NCI-H2196 (cell line): ENCODE measurements around the gene UBE2Z.
"Not testable (repeated sequence)": the region's sequence is repeated elsewhere in the genome, so short reads cannot be mapped to it uniquely, and the experiment has no call there.

Experiments used
- DNase-seq: peaks from one replicate; lab custom pipeline; 2025; ENCODE audit not compliant: unreplicated experiment; lab: John Stamatoyannopoulos, UW

Gene UBE2Z

GRCh38 chr17:48903401-48903800 lies 4.8 kb upstream of the UBE2Z start:
- DNase-seq: no peak

- no peak for DNase-seq
Observed at GRCh38 chr17:48904428-48904827, 3.8 kb upstream of the UBE2Z start.

DNA sequence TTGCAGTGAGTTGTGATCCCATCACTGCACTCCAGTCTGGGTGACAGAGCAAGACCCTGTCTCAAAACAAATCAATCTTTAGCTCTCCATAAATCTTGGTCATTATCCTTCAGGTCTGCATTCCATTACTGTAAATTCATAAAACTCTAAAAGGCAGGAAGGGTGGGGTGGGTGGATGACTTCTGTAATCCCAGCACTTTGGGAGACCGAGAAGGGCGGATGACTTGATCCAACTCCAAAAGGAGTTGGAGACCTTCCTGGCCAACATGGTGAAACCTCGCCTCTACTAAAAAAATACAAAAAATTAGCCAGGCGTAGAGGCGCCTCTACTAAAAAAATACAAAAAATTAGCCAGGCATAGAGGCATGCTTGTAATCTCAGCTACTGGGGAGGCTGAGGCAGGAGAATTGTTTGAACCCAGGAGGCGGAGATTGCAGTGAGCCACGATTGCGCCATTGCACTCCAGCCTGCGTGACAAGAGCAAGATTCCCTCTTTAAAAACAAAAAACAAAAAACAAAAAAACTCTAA lies 2.2 kb upstream of the UBE2Z start:
- no peak for DNase-seq

DNA sequence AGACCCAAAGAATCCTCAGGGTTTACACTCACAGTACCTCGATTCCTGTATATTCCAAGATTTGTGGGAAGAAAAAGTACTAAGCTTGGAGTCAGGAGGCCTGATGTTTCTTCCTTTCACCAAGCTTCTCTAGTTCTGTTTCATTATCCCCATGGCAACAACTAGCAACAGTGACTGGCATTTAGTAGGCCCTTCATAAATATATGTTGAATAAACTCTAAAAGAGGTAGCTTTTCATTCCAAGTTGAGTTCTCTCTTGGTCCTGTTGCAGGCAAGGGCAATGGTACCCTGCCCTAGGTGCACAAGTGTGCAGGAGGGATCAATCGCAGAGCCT lies 527 bp upstream of the UBE2Z start:
- DNase-seq: peak; percentile 54

GRCh38 chr17:48908853-48909394 lies 717 bp downstream of the UBE2Z start:
- peak; percentile 65 for DNase-seq

DNA sequence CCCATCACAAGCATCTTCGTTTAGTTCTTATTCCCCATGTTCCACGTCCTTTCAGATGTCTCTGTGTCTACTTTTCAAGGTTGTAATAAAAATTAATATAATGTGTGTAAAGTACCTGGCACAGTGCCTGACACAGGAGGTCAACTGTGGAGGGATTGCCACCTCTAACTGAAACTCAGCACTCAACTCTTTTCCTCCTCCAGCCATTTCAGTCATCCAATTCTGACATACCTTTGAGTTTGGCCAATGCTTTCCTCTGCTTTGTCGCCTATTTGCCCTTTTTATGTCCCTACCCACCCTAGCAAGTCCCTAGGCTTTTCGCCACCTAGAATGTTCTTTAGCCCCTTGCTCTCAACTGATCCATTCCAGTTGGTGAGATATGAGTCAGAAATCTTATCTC lies 1.6 kb downstream of the UBE2Z start:
- no peak for DNase-seq

- DNase-seq: no peak
Observed at GRCh38 chr17:48910370-48910769, 2.2 kb downstream of the UBE2Z start.

DNA sequence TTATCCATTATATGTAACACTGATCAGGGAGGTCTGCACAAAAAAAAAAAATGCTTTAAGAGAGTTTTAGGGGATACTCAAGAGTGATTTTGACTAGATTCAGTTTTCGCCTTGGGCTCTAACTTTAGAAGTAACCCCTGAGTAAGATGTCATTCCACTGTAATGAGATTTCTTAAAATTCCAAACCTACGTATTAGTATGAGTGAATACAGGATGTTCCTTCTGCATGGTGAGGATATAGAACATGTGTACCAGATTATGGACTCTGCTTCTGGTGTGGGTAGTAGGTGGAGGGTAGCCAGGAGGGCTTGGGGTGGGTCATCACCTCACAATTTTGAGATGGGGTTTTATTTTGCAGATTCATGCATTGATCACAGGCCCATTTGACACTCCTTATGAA lies 4.3 kb downstream of the UBE2Z start:
- DNase-seq: no peak

DNA sequence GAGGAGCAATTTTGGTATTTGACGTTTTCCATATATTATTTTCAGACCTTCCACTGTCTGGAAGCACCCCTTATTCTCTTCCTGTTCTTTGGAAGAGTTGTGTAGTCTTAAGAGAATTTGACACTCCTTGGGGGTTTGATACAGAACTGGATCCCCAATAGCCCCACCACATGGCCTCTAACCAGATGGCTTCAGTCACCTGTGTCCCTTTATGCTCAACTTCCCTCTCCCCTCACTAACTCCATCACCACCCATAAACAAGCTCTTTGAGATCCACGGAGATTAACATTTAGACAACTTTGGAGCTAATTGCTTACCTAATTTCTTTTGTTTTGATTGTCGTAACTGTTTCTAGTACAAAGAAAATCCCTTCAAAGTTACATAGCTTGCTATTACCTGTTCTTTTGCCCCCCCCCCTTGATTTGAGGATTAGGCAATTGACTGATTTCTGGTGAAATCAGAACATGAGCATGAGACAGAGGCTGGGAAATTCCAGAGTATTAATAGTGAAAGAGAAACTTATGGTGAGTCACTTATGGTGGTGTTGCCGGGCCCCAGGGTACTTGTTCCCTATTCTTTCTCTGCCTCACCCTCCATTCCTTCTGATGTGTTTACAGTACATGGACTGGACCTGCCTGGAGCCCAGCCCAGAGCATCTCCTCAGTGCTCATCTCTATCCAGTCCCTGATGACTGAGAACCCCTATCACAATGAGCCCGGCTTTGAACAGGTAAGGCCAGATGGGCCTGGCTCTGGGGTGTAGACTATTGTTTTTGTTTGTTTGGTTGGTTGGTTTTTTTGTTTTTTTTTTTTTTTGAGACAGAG lies 7.5 kb downstream of the UBE2Z start:
- DNase-seq: no peak

- DNase-seq: no peak
Observed at GRCh38 chr17:48925251-48925990, 17.2 kb downstream of the UBE2Z start.

- no peak for DNase-seq
Observed at GRCh38 chr17:48925991-48926342, 17.8 kb downstream of the UBE2Z start.

DNA sequence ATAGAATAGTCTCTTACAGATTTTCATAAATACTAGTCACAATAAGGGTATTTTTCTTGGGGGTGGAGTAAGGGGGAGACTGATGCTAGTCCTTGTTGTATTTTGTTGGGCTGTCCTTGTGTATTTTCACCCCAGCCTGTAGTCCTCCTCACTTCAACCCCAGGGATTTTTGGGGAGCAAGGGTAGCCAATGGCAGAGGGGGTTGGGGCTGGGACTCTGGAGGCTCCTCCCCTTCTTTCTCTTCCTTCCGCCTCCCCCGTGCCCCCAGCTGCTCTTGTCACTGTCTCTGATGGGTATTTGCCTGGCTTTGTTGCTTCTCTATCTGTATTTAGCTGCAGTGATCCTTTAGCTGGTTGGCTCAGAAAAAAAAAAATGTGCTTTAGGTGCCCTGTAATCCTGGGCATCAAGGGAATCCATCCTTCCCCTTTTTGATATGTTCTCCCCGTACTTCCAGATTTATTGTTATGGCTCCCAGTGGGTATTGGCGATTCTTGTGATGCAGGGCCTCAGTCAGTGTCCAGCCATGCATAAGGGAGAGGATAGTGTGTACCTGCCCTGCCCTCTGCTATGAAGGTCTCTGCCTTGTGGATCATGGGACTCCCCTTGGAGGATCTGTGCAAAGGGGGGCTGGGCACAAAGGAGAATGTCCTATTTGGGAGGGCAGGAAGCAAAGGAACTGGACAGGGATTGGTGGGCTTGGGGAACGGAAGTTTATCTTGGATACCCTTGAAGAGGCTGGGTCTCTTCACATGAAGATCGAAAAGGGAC lies 20.0 kb downstream of the UBE2Z start:
- DNase-seq: no peak

DNA sequence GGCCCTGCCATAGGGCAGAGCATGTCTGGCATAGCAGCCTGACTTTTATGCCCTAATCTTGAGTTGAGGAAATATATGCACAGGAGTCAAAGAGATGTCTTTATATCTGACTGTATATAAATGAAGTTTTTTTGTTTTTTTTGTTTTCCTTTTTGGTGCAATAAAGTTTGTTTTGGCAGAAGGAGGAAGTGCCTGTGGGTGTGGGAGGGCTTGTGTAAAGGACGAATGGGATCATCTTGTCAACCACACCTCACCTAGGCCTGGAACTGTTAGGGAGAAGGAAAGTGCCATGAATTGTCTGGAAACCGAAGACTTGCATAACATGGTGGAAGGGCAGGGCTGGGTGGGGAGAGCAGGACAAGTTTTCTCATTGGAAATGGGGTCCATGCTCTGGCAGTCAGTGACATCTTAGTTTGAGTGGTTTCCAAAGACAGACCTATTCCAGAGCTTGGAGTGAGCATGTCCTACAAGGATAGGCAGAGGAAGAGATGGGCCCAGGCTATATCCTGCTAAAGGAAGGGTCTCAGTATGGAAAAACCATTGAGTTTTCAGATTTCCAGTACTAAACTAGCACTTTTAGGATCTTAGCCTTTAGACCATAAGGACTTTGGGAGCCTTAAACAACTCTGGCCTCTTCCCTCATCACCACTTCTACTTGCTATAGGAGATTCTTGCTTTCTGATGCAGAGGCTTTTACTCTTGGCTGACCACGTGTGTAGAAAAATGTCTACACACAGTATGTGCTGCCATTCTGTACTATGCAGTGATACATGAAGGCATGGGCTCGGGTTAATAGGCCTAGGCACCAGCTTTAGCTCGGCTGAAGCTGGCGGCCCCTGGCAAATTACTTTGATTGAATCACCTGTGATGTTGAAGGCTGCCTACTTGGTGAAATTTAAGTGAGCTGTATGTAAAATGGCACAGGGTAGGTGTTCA lies 20.9 kb downstream of the UBE2Z start:
- DNase-seq: no peak

- no peak for DNase-seq
Observed at GRCh38 chr17:48929812-48930165, 21.6 kb downstream of the UBE2Z start.

DNA sequence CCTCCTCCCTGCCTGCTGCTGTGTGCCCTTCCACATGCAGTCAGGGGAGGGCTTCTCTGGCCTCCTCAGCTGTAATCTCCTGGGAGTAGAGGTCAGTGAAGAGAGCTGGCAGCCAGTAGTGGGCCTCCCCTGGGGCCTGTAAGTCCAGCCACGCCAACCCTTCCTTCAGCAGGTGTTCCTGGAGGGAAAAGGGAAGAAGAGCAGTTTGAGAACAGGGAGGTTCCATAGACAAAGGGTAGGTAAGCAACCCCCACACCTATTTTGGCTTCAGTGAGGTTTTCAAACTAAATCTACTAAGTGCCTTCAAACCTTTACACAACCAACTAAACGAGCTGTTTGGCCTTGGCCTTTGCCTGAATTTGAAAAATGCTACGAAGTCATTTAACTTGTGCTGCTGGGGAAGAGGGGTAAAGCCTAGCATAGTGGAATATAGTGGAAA lies 22.2 kb downstream of the UBE2Z start:
- DNase-seq: no peak

DNA sequence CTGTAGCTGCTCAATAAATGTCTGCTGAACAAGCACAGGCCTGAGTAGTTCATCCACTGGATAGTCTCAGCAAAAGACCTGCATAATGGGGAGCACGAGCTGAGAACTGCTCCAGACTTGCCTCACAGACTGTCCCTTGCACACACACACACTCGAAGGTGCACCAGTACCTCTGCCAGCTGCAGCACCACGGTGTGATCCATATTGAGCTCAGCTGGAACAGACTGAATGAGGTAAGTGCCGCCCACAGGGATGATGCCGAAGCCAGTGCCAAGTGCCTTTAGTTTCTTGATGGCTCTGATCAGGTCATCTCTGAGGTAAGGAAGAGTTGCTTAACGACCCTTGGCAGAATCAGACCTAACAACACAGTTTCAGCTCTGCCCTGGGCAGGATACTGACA lies 24.8 kb downstream of the UBE2Z start:
- no peak for DNase-seq

DNA sequence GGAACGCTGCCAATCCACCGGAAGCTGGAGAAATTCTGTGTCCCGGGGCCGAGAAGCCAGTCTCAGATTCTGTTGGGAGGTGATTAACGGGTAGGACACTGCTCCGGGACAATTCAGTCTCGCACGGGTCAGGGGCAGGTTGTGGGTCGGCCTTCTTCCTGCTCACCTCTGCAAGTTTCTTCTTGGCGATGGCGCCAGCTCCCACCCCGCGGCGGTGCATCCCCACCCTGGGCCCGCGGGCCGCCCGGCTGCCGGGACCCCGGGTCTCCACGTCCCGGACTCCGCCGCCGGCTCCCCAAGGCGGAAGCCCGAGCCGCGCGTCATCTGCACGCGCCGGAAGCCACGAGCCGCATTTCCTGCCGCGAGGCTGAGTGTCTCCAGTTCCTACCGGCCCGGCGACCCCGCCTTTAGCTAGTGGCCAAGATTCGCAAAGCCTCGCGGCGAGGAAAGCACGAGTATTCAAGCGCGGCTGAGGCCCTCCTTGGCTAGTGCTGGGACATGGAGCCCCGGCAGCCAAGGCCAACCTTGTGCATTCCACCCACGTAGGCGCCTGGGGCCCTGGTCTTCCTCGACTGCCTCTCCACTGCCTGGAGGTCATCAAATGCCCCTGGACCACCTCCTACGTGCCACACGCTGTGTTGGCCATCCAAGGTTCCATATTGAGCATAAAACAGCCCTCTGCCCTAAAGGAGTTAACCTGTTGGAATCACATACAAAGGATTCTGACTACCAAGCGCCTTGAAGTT lies 36.5 kb downstream of the UBE2Z start, which contains the start of gene SNF8:
Gene SNF8 (minus strand): TSS at position 328 of the 746 bp plus-strand sequence. CDS start 108 bp downstream, at position 220.
- peak; percentile 94 for DNase-seq

GRCh38 chr17:48945261-48945651 lies 37.0 kb downstream of the UBE2Z start:
- not testable (repeated sequence) for DNase-seq

GRCh38 chr17:48951572-48951971 lies 43.4 kb downstream of the UBE2Z start:
- no peak for DNase-seq
